GM23338 (cell line): Measurements from ENCODE around the gene SETD1A. TPM values are rescaled to one million over a fixed set of nuclear protein-coding genes. Genes with fewer than 3 reads are reported as not detected.

Source experiments
- ATAC-seq: fragments of 200-7000 bp; cut with Tn5 transposase; 3 replicates; pipeline ENCODE4 v1.9.1; 2020
- DNase-seq: peaks from one replicate; pipeline ENCODE4 v3.0.0-alpha.2; 2015; ENCODE audit warnings: low spot score
- H2AFZ ChIP-seq: fragments of 200-600 bp; sonication (generic); 2 replicates; pipeline ENCODE4 v1.8.0; 2016; ENCODE audit warnings: antibody characterized with exemption, mild to moderate bottlenecking, moderate library complexity
- H3F3A ChIP-seq: fragments of 200-600 bp; sonication (generic); replicated peaks from 2 replicates; pipeline ENCODE4 v1.8.0; 2017; ENCODE audit warnings: antibody characterized with exemption, mixed run types, low read depth
- H3K27ac ChIP-seq: fragments of 200-600 bp; sonication (generic); 2 replicates; pipeline ENCODE4 v1.6.1; 2016; ENCODE audit warnings: low read depth
- H3K27me3 ChIP-seq: fragments of 200-600 bp; sonication (generic); 2 replicates; pipeline ENCODE4 v1.8.0; 2016; ENCODE audit warnings: mild to moderate bottlenecking, mixed run types, moderate library complexity; ENCODE audit not compliant: insufficient read depth
- H3K36me3 ChIP-seq: fragments of 200-600 bp; sonication (generic); 2 replicates; pipeline ENCODE4 v1.8.0; 2016; ENCODE audit warnings: mild to moderate bottlenecking; ENCODE audit not compliant: insufficient read depth
- H3K4me1 ChIP-seq: fragments of 200-600 bp; sonication (generic); 2 replicates; pipeline ENCODE4 v1.8.0; 2016; ENCODE audit warnings: mild to moderate bottlenecking, moderate library complexity; ENCODE audit not compliant: insufficient read depth
- H3K4me2 ChIP-seq: fragments of 200-600 bp; sonication (generic); 2 replicates; pipeline ENCODE4 v1.7.1; 2017; ENCODE audit warnings: mixed run types
- H3K4me3 ChIP-seq: fragments of 200-600 bp; sonication (generic); 2 replicates; pipeline ENCODE4 v1.6.1; 2016; ENCODE audit warnings: mixed run types
- H3K79me2 ChIP-seq: fragments of 200-600 bp; sonication (generic); replicated peaks from 2 replicates; pipeline ENCODE4 v1.8.0; 2017; ENCODE audit warnings: mild to moderate bottlenecking; ENCODE audit not compliant: insufficient read depth
- H3K9me2 ChIP-seq: fragments of 200-600 bp; sonication (generic); 2 replicates; pipeline ENCODE4 v1.8.0; 2017; ENCODE audit not compliant: insufficient read depth
- H4K20me1 ChIP-seq: fragments of 200-600 bp; sonication (generic); replicated peaks from 2 replicates; pipeline ENCODE4 v1.8.0; 2017; ENCODE audit warnings: mild to moderate bottlenecking; ENCODE audit not compliant: insufficient read depth
- H3K27ac Mint-ChIP-seq: 2 replicates; pipeline ENCODE4 v1.8.0; 2020; ENCODE audit warnings: inconsistent platforms, mild to moderate bottlenecking, moderate library complexity, mixed read lengths
- H3K27me3 Mint-ChIP-seq: 3 replicates; pipeline ENCODE4 v1.8.0; 2022; ENCODE audit warnings: low read depth, mild to moderate bottlenecking, moderate library complexity, mixed read lengths, inconsistent platforms; ENCODE audit not compliant: insufficient read depth, poor library complexity
- H3K36me3 Mint-ChIP-seq: 3 replicates; pipeline ENCODE4 v1.8.0; 2021; ENCODE audit warnings: low read depth, mild to moderate bottlenecking, inconsistent platforms, moderate library complexity, mixed read lengths
- H3K4me1 Mint-ChIP-seq: 3 replicates; pipeline ENCODE4 v1.8.0; 2020; ENCODE audit warnings: mild to moderate bottlenecking, inconsistent platforms, mixed read lengths
- H3K4me3 Mint-ChIP-seq: 3 replicates; pipeline ENCODE4 v1.8.0; 2021; ENCODE audit warnings: moderate library complexity, mild to moderate bottlenecking, inconsistent platforms, mixed read lengths
- H3K9me3 Mint-ChIP-seq: 3 replicates; pipeline ENCODE4 v1.8.0; 2020; ENCODE audit warnings: moderate library complexity, mild to moderate bottlenecking, inconsistent platforms, mixed read lengths
- CREB1 ChIP-seq: fragments of 250-450 bp; sonication (Bioruptor Pico); IDR thresholded peaks from 2 replicates; pipeline ENCODE4 v1.5.0; 2020; ENCODE audit warnings: low read depth, mild to moderate bottlenecking, moderate library complexity
- CTCF ChIP-seq, 2 experiments: fragments of 200-600 bp in 1 of 2; sonication (generic) in 1 of 2; conservative IDR thresholded peaks; 2 replicates each; pipeline versions ENCODE4 v1.5.1 to v1.6.1; 2016 to 2017; ENCODE audit warnings: antibody characterized with exemption in 2 of 2, low read depth in 2 of 2, mild to moderate bottlenecking in 2 of 2, moderate library complexity in 1 of 2
- ETS1 ChIP-seq: IDR thresholded peaks from 2 replicates; pipeline ENCODE4 v1.6.1; 2016; ENCODE audit warnings: antibody characterized with exemption
- EZH2 ChIP-seq: fragments of 200-600 bp; sonication (generic); IDR thresholded peaks from one replicate; pipeline ENCODE4 v1.8.0; 2017; ENCODE audit warnings: antibody characterized with exemption, mild to moderate bottlenecking, low read depth; ENCODE audit not compliant: unreplicated experiment
- EZH2phosphoT487 ChIP-seq: fragments of 200-600 bp; sonication (generic); IDR thresholded peaks from one replicate; pipeline ENCODE4 v1.8.1; 2018; ENCODE audit warnings: antibody characterized with exemption; ENCODE audit not compliant: unreplicated experiment
- JUNB ChIP-seq: IDR thresholded peaks from one replicate; pipeline ENCODE4 v1.6.1; 2016; ENCODE audit warnings: antibody characterized with exemption; ENCODE audit not compliant: unreplicated experiment
- NANOG ChIP-seq: IDR thresholded peaks from 2 replicates; pipeline ENCODE4 v1.6.1; 2016; ENCODE audit warnings: antibody characterized with exemption, borderline replicate concordance
- POLR2AphosphoS5 ChIP-seq: IDR thresholded peaks from 2 replicates; pipeline ENCODE4 v1.6.1; 2016; ENCODE audit warnings: antibody characterized with exemption, low read depth
- REST ChIP-seq: IDR thresholded peaks from one replicate; pipeline ENCODE4 v1.6.1; 2018; ENCODE audit warnings: antibody characterized with exemption; ENCODE audit not compliant: unreplicated experiment
- STAT1 ChIP-seq: IDR thresholded peaks from one replicate; pipeline ENCODE4 v1.6.1; 2016; ENCODE audit warnings: antibody characterized with exemption; ENCODE audit not compliant: unreplicated experiment
- ZNF114 ChIP-seq: fragments of 250-450 bp; sonication (Bioruptor Pico); IDR thresholded peaks from 2 replicates; pipeline ENCODE4 v1.5.0; 2020; ENCODE audit warnings: mild to moderate bottlenecking, moderate library complexity
- ZNF331 ChIP-seq: fragments of 250-450 bp; sonication (Bioruptor Pico); IDR thresholded peaks from 2 replicates; pipeline ENCODE4 v1.5.0; 2020; ENCODE audit warnings: low read depth, mild to moderate bottlenecking, moderate library complexity
- ZNF462 ChIP-seq: fragments of 250-450 bp; sonication (Bioruptor Pico); IDR thresholded peaks from 2 replicates; pipeline ENCODE4 v1.5.0; 2020; ENCODE audit warnings: mild to moderate bottlenecking, moderate library complexity
- polyA plus RNA-seq: library from polyadenylated mRNA; unstranded; fragments of >200 nt; fragmentation: Nextera tagmentation; extraction: Ambion mirVana; gene quantifications from 2 replicates; pipeline ENCODE4 v1.2.1, GENCODE V29; 2016
- total RNA-seq: library from RNA; depleted of rRNA; stranded (reverse); fragments of >200 nt; shearing (Covaris generic); gene quantifications from 2 replicates; pipeline ENCODE4 v1.2.3, GENCODE V29; 2014

The SETD1A gene
- total and polyA plus RNA-seq, 2 experiments from 2014 or later = 10.8 to 21.9 TPM

GRCh38 chr16:30925632-30925987, 31.9 kb upstream of the SETD1A start:
- H3K9me2 ChIP-seq = no peaks in the 10 kb centered on the region
- no peak overlapping the region; the same call in 1 of the 2 replicates for H3K4me2 ChIP-seq
- DNase-seq (no peak), ATAC-seq (no peak)
- H3K27ac ChIP-seq = no peak overlapping the region
- no peaks in the 10 kb centered on the region for H3K27me3 ChIP-seq
- peaks cover 11% of the 10 kb centered on the region for H3K4me1 Mint-ChIP-seq
- peaks cover 4% of the 10 kb centered on the region; the same call in 1 of the 2 replicates for H4K20me1 ChIP-seq
- no peak overlapping the region for H3K27ac Mint-ChIP-seq
- TF ChIP-seq ZNF331 (CRISPR knock-in tag) = no peak
- TF ChIP-seq CTCF (conservative IDR thresholded peaks at IDR 0.05; ENCODE audit: low read depth in 2 of 2) = no peak
- no peak for TF ChIP-seq REST
- TF ChIP-seq EZH2 = no peak
- no peak for TF ChIP-seq ETS1
- TF ChIP-seq CREB1 (CRISPR knock-in tag) = no peak
- TF ChIP-seq NANOG = no peak
- no peak for TF ChIP-seq ZNF114 (CRISPR knock-in tag)
- TF ChIP-seq POLR2AphosphoS5 = no peak
- TF ChIP-seq JUNB = no peak
- no peak for TF ChIP-seq STAT1
- TF ChIP-seq EZH2phosphoT487 = no peak
- TF ChIP-seq ZNF462 = no peak
- H3K79me2 ChIP-seq = peaks cover 18% of the 10 kb centered on the region
- peaks cover 9% of the 10 kb centered on the region; the same call in 1 of the 2 replicates for H3K4me1 ChIP-seq
- no peaks in the 10 kb centered on the region for H3K9me3 Mint-ChIP-seq
- peaks cover 21% of the 10 kb centered on the region for H3K36me3 Mint-ChIP-seq
- peaks cover 12% of the 10 kb centered on the region; the same call in 1 of the 2 replicates for H3K36me3 ChIP-seq
- peak overlapping the region; percentile 60 for H3K4me3 Mint-ChIP-seq
- peaks cover 10% of the 10 kb centered on the region; the same call in 1 of the 2 replicates for H3F3A ChIP-seq
- H3K27me3 Mint-ChIP-seq = peaks cover 17% of the 10 kb centered on the region
- H2AFZ ChIP-seq = no peak overlapping the region
- H3K4me3 ChIP-seq = peak overlapping the region; percentile 62; the same call in 1 of the 2 replicates
